Breast epithelium (tissue), 3 donors: ENCODE measurements around the gene NNAT.

ENCODE experiments used
- CTCF ChIP-seq, 3 donors: fragments of 450-650 bp; IDR thresholded peaks; one replicate each; pipeline ENCODE4 v1.5.1; 2016 to 2017; ENCODE audit warnings: antibody characterized with exemption in 3 of 3, mild to moderate bottlenecking in 3 of 3, moderate library complexity in 3 of 3
- POLR2A ChIP-seq: fragments of 450-650 bp; IDR thresholded peaks from one replicate; pipeline ENCODE4 v1.6.1; 2016; ENCODE audit warnings: antibody characterized with exemption, mild to moderate bottlenecking, moderate library complexity

- TF ChIP-seq POLR2A (no peak), CTCF (IDR thresholded peaks at IDR 0.05) (no peak)
Observed at GRCh38 chr20:37525810-37526209, 4.8 kb downstream of the NNAT start.
